Ammon's horn (tissue), 1 donor: ENCODE data around the gene EIF4G3.

Experiments
- DNase-seq: peaks from one replicate; pipeline ENCODE4 v3.0.0-alpha.2; 2016; ENCODE audit warnings: low spot score

Gene EIF4G3

DNA sequence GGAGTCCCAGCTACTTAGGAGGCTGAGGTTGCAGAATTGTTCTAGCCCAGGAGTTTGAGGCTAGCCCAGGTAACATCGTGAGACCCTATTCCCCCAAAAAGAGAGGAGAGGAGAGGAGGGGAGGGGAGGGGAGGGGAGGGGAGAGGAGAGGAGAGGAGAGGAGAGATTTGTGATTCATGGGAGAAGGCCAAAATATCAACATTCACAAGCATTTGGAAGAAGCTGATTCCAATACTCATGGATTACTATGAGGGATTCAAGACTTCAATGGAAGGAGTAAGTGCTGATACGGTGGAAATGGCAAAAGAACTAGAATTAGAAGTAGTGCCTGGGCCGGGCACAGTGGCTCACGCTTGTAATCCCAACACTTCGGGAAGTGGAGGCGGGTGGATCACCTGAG lies 187.8 kb downstream of the EIF4G3 start:
- DNase-seq, result no peak

DNA sequence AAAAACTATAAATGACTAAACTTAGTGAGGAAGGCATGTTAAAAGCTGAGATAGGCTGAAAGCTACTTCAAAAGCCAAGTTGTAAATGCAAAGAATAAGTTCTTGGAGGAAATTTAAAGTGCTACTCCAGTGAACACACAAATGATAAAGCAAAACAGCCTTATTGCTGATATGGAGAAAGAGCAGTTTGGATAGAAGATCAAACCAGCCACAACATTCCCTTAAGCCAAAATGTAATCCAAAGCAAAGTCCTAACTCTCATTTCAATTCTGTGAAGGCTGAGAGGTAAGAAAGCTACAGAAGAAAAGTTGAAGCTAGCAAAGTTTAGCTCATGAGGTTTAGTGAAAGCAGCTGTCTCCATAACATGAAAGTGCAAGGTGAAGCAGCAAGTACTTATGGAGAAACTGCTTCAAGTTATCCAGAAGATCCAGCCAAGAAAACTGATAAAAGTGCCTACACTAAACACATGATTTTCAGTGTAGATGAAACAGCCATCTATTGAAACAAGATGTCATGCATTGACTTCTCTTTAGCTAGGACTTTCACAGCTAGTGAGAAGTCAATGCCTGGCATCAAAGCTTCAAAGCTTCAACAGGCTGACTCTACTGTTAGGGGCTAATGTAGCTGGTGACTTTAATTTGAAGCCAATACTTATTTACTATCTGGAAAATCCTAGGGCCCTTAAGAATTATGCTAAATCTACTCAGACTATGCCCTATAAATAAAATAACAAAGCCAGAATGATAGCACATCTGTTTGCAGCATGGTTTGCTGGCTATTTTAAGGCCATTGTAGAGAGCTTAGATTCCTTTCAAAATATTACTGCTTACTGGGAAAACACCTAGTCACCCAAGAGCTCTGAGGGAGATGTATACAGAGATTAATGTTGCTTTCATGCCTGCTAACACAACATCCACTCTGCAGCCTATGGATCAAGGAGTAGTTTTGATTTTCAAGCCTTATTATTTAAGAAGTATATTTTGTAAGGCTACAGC lies 188.6 kb downstream of the EIF4G3 start:
- DNase-seq, result no peak

DNA sequence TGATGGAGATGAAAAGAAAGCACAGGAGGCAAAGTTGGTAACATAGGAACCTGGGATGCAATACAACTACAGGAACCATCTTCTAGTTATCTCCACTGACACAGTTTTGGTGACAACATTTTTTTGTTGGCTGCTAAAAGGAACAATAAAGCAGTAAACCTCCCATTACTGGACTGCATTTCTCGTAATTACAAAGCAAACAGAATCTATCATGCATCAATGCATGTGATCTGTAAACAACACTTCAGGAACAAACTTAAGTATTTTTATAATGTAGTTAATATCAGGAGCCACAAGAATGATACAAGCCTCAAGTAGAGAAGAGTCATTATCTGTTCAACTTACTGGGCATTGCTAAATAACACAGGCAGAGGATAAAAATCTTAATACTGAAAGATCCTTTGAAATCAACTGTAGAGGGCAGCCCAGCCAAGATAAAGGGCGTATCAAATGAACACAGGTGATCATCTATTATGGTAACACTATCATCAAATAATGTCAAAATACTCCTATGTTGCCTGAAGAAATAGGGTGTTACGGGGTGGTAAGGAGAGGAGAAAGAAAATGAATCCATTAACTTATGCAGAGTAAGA lies 193.3 kb downstream of the EIF4G3 start:
- DNase-seq, result no peak

DNA sequence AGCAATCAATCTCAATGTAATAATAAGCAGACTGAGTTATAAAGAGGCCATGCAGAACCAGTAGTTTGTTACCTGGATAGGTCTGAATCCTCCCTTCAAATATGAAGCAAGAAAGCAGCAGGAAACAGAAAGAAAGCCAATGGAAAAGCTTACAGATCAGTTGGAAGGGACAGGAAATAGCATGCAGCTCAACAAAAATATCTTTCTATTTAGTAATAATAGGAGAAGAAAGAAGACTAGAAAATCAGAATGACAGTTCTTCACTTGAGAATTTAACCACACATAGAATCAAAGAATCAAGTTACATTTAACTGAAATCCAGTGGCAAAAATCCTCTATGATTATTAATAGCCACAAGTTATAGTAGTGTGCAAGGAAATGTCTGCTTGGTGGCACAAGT lies 194.4 kb downstream of the EIF4G3 start:
- no peak for DNase-seq

DNA sequence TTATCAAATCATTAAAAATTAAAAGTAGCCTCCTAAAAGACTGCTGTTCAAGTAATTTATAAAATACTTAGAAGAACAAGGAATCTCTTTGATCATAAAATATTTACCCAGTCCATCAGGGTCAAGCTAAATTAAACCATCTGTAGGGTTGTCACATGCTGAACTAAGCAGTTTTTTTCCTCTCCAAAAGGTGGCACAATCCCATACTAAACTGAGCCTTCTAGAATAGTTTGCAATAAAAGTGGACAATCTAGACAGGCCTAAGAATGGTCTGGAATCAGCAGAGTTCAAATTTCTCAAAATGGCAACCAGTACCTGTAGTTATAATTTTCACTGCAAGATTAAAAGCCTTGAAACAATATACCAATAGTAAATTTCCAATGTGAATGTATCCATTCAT lies 194.8 kb downstream of the EIF4G3 start:
- peak; percentile 31 for DNase-seq

DNA sequence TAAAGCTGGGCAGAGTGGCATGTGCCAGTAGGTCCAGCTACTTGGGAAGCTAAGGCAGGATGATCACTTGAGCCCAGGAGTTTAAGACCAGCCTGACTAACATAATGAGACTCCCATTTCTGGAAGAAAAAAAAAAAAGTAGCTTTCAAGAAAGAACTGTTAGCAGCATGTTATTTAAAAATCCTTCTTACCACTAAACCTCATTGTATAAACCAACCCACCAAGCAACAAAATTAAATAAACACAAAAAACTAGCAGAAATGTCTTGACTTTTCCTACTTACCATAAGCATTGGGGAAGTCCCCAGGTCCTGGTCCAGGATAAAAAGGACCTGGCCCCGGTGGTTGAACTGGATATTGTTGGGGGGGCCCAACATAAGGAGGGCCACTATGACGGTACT lies 196.6 kb downstream of the EIF4G3 start:
- no peak for DNase-seq

DNA sequence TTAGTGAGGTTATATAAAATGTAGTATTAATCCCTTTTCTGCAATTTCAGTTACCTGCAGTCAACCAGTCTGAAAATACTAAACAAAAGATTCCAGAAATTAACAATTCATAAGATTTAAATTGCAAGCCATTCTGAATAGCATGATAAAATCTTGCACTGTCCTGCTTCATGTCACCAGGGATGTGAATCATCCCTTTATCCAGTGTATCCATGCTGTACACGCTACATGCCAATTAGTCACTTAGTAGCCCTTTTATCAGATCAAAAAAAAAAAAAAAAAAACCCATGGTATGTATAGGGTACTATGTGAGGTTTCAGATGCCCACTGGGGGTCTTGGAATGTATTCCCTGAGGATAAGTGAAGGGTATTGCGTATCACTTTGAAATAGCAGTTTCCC lies 198.3 kb downstream of the EIF4G3 start:
- DNase-seq, result no peak

DNA sequence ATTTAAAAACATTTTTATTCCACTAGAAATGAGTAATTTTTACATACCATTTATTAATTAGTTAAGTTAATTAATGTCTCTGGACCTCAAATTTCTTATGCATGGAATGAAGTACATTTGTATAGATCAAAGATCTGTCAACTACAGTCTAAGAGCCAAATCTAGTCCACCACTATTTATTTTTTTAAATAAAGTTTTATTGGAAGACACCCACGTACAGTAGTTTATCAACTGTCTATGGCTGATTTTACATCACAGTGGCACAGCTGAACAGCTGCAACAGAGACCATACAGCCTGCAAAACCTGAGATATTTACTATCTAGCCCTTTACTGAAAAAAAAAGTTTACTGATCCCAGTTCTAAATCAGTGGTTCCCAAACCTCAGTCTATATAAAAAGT lies 201.0 kb downstream of the EIF4G3 start:
- DNase-seq, result no peak

DNA sequence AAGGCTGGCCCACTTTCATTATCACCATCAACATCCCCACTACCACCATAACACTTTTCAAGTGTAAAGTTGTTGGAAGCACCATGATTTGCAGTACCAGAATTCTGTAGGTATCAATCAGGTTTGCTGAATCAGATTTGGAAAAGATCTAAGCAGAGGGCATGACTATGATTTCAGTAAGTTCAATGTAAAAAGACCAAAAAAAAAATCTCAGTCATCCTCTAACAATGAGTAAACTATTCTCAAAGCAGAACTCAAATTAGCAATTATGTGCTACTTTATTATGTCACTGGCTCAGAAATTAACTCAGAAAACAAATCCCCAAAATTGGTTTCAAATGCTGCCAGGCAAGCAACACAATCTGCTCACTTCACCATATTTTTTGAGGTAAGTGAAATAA lies 201.7 kb downstream of the EIF4G3 start:
- DNase-seq, result no peak

DNA sequence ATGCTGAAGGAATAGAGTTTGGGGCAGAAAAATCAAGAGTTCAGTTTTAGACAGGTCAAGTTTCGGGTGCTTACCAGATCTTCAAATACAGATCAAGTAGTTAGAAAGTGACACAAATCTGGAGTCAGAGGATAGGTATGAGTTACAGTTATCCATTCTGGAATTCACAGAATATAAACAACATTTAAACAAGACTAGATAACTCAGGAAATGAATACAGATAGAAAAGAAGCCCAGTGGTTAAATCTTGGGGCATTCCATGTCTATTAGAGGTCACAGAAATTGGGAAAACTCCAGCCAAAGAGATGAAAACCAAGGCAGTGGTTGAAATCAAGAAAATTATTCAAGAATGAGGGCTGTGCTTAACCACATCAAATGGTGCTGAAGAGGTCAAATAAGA lies 202.6 kb downstream of the EIF4G3 start:
- DNase-seq, result no peak

DNA sequence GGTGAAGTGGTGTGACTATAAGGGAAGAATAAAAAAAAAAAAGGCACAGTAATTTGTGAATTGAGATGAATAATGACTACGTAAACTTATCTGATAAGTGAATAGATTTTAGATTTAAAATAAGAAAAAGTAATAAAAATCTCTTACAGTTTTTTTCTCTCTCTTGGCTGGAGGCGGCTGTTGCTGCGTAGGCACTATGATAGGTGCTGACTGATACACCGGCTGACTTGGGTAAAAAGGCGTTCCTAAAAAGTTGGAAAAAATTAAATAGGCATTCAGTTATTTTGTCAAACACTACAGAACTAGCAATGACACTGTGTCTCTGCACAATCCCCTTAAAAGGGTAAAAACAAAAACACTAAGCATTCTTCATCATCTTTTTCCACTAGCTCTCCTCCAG lies 203.8 kb downstream of the EIF4G3 start:
- DNase-seq, result no peak

DNA sequence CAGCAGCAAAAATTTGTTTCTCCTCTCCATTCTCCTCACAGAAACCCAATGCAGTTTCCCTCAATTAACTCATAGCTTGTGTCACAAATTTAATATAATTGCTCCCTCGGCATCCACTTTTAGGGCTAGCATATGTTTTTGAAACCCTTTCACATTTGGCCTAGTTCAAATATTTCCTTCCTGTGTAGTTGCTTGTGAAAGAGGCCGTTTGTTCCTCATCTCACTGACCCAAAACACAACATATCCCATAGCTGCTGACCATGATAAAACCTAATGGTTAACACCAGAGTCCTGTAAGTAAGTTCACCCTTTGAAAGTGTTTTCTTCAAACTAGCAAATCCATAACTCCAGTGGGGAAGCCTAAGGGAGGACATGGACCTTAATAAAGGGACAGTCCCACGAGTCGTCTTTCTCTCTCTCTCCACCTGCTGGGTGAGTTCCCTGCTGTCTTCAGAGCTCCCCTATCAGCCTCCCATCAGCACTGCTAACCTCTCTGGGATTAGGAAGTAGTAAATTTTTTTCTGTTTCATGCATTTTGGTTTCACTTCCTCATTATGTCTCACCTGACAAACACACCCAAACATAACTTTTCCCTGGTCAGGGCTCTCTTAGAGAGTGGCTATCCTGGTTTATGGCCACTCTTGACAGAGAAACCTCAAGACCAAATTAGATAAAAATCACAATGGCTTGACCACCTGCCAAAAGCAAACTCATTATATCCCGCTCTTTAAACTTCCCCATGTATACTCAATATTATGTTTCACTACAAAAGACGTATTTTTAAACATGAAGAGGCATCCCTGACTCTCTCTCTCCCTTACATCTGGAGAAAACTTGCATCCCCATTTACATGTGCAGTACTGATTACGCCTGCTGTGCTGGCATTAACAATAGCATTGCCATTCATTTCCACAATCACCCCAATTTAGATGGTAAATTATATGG lies 211.9 kb downstream of the EIF4G3 start:
- no peak for DNase-seq

DNA sequence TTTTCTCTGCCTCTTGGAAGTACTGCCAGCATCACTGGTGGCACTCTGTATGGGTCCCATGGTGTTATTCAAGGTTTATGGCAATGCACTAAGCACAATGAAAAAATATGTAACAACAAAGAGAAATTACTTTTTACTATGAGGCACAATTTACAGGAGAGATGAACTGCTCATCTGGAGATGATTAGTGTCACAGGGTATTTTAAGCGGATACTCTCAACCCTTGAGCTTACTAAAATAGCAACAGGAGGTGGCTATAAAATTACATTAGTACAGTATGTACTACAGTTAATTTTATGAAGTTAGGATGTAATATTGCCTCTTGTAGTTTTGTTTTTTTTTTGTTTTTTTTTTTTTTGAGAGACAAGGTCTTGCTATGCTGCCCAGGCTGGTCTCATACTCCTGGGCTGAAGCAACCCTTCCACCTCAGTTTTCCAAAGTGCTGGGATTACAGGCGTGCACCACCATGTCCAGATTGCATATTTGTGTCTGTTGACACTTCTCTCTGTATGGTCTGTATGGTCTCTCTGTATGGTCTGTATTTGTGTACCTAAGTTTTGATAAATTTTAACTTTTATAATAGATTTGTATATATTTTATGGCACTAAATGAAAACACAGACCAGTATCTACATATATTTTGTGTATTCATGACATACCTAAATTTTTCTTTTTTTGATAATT lies 214.0 kb downstream of the EIF4G3 start:
- no peak for DNase-seq

DNA sequence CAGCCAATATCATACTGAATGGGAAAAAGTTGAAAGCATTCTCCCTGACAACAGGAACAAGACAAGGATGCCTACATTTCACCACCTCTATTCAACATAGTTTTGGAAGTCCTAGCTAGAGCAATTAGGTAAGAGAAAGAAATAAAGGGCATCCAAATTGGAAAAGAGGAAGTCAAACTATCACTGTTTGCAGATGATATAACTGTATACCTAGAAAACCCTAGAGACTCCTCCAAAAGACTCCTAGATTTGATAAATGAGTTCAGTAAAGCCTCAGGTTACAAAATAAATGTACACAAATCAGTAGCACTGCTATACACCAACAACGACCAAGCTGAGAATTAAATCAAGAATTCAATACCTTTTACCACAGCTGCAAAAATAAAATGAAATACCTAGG lies 218.3 kb downstream of the EIF4G3 start:
- no peak for DNase-seq

DNA sequence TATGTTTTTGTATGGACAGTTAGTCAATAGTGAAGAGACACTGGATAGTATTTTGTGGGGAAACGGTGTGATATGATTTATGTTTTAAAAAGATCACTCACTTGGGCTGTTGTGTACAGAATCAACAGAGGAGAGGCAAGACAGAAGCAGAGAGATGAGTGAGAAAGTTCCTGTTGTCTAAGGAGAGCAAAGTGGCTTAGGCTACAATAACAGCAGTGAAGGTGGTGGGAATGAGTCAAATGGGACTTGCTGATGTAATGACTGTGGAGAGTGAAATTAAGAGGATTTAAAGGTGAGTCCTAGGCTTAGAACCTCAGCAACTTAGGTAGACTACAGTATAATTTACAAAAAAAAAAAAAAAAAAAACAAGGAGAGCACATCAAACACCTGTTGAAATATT lies 220.4 kb downstream of the EIF4G3 start:
- DNase-seq, result no peak

DNA sequence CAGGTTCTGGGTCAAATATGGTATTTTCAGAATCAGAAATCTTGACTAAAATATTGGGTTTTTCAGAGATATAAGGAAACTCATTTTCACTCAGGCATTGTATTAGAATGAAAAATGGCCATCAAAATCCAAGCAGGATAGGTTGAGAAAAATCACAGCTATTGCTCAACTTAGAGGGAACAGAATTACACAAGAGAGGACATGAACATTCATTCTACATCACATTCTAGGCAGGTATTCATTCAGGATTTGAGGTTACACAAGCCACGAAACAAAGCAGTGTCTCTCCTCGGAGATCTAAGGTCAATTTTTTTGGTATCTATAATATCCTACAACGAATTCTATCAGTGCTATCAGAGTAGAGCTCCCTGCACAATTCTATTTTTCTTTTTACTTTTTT lies 226.0 kb downstream of the EIF4G3 start:
- no peak for DNase-seq

DNA sequence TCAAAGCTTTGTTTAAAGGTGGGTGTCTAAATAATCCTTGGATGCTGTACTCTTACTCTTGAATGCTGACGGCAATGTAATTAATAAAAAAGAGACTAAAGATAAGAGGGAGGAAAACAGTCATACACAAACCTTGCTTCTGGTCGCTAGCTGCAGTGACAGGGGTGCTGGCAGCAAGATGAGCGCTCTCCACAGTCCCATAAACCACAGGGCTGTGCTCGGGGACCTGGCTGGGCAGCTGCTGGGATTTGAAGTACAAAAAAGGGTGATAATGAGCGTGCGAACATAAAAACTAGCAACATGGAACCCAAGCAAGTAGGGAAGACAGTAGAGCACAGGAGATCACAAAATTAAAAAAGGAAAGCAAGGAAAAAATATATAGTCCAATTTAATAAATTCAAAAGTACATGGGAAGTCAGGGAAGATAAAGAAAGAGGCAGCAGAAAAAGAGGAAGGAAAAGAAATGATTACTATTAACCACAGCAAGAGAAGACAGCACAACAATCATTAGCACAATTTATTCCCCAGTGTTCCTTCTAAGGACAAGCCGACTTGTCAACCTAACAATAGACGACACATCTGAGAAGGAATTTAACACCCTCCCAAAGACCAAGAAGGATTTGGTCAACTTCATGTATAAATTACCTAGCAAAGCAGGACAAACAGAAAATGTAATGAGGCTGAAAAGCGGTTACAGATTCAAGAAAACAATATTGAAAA lies 226.7 kb downstream of the EIF4G3 start:
- DNase-seq, result no peak

DNA sequence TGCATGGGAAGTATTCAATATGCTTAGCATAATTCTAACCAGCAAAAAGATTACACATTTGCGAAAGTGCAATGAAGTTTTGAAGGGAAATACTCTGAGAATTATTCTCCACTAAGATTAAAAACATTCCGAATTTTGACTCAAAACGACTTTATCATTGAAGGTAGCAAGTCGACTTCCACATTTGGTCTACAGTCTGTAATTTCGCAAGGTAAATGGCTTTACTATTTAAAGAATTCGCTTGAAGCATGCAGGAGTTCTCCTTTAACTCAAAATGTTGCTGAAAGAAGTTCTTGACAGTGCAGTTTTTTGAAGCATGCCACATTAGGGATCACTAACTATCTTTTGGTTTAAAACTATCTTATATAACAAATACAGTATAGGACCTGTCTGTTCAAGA lies 228.6 kb downstream of the EIF4G3 start:
- no peak for DNase-seq

DNA sequence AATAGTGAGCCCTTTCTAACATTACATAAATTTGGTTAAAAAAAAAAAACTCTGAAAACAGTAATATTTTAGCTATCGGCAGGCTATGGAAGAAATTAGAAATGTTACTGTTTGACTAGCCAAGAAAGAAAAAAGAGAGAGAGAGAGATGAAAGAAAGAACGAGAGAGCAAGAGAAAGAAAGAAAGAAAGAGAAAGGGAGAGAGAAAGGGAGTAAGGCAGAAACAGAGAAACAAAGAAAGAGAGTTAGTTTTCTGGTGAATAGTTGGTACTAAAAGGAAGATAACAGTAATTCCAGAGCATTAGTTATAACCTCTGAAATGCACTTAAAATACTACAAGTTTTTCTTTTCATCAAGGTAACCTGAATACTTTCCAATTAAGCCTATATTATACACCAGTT lies 229.3 kb downstream of the EIF4G3 start:
- no peak for DNase-seq

DNA sequence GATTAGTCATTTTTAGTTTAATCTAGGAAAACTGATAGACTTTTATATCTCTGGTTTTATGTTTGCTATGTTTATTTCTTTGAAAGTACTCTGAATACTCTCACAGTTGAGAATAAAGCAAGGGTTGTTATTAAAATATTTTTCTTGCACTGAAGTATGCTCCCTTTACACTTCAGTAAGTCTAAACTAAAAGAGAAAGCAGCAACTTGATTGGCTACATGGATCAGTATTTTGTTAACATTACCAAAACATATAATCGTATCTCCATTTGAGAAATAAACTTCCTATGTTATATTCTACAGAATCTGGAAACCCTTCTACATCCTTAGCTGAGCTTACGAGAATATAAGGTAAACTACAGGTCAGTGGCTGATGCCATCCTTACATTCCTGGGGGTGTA lies 240.1 kb downstream of the EIF4G3 start:
- no peak for DNase-seq

DNA sequence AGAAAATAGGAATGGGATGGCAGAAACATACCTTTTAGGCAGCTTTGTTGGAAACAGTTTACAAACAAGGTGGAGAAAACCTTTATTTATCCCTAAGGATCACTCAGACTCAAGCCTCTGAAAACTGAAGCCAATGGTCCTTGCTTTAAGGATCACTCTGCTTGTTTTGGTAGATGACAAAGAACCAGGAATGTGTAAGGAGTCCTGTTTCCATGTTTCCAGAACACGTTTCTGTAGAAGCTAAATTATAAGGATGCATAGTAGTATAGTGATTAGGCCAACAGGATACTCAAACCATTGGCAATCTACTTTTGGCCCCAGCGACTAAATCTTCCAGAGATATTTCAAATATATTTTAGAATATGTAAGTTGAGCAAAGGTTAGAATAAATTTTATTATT lies 240.5 kb downstream of the EIF4G3 start:
- DNase-seq, result no peak
